B cell (primary cell): Measurements from ENCODE around the gene ADPRM.
"Not testable (repeated sequence)": the region's sequence is repeated elsewhere in the genome, so short reads cannot be mapped to it uniquely, and the experiment has no call there.

Experiments used
- CTCF ChIP-seq: fragments of 200-600 bp; IDR thresholded peaks from one replicate; pipeline ENCODE4 v1.8.0; 2022; ENCODE audit warnings: antibody characterized with exemption, mild to moderate bottlenecking
- EZH2 ChIP-seq: IDR thresholded peaks from 2 replicates; pipeline ENCODE4 v1.6.1; 2012; ENCODE audit warnings: borderline replicate concordance, low read depth, mild to moderate bottlenecking, moderate library complexity, low read length; ENCODE audit not compliant: insufficient read depth, poor library complexity, severe bottlenecking

- TF ChIP-seq CTCF, EZH2: not testable (repeated sequence)
Observed at GRCh38 chr17:10695875-10696407, 1.5 kb upstream of the ADPRM start.
